ENCODE data around the gene NEDD1. TPM values are rescaled to one million over a fixed set of nuclear protein-coding genes. Genes with fewer than 3 reads are reported as not detected.

The NEDD1 gene
- total RNA-seq, 1 experiment from 2014 or later, result 17.2 TPM

- Histone ChIP-seq H3K18ac (ENCODE audit: insufficient read length, low read depth, low read length) (no peak overlapping the region), H3K23me2 (ENCODE audit: insufficient read length, low read depth, low read length, poor library complexity, severe bottlenecking) (no peaks in the 10 kb centered on the region), H3K14ac (ENCODE audit: insufficient read depth, low read length) (no peak overlapping the region), H3K27me3 (ENCODE audit: insufficient read depth, low read length) (no peaks in the 10 kb centered on the region), H4K5ac (ENCODE audit: insufficient read length, low read depth, low read length) (no peak overlapping the region), H4K8ac (replicated peaks; ENCODE audit: insufficient read length, low read depth, low read length) (no peak overlapping the region), H3K4me1 (ENCODE audit: insufficient read depth, low read length) (no peaks in the 10 kb centered on the region), H3K9me3 (ENCODE audit: control insufficient read depth, low read depth, low read length) (no peaks in the 10 kb centered on the region), H2BK12ac (ENCODE audit: insufficient read length, low read depth, low read length) (no peak overlapping the region), H2BK120ac (ENCODE audit: low read depth, low read length, poor library complexity, severe bottlenecking) (no peak overlapping the region), H2BK5ac (ENCODE audit: insufficient read length, low read length) (no peak overlapping the region), H2BK15ac (ENCODE audit: low read depth, low read length) (no peak overlapping the region), H3K9ac (ENCODE audit: extremely low read depth, insufficient read length, low read length) (no peak overlapping the region), H2BK20ac (ENCODE audit: low read depth, low read length, poor library complexity, severe bottlenecking) (no peak overlapping the region), H3K79me1 (ENCODE audit: insufficient read depth, low read depth, low read length, poor library complexity, severe bottlenecking) (no peaks in the 10 kb centered on the region), H2AFZ (ENCODE audit: low read length) (no peak overlapping the region), H3K4me2 (ENCODE audit: insufficient read depth, insufficient read length, low read length) (no peak overlapping the region), H4K91ac (ENCODE audit: insufficient read length, low read depth, low read length) (no peak overlapping the region), H3K56ac (ENCODE audit: insufficient read length, low read depth, low read length) (no peak overlapping the region), H4K20me1 (ENCODE audit: control insufficient read depth, insufficient read depth, insufficient read length) (no peaks in the 10 kb centered on the region), H3K23ac (ENCODE audit: insufficient read length, low read depth, low read length) (no peak overlapping the region), H3K27ac (ENCODE audit: insufficient read length, low read depth, low read length) (no peak overlapping the region), H2AK5ac (ENCODE audit: insufficient read length, low read length) (no peak overlapping the region), H3K79me2 (ENCODE audit: insufficient read depth, low read length) (no peaks in the 10 kb centered on the region), H3K4ac (ENCODE audit: low read depth, low read length) (no peak overlapping the region), H3T11ph (ENCODE audit: low read length) (no peak overlapping the region)
- Mint-ChIP-seq H3K36me3 (ENCODE audit: insufficient read depth in 1 of 3, low read depth in 3 of 3) (no peaks in the 10 kb centered on the region), H3K27me3 (ENCODE audit: low read depth) (no peaks in the 10 kb centered on the region), H3K9me3 (no peaks in the 10 kb centered on the region), H3K4me1 (peaks cover 7 to 8% of the 10 kb centered on the region in 2 experiments), H3K4me3 (no peak overlapping the region), H3K27ac (no peak overlapping the region)
- TF ChIP-seq, protein P1, sequence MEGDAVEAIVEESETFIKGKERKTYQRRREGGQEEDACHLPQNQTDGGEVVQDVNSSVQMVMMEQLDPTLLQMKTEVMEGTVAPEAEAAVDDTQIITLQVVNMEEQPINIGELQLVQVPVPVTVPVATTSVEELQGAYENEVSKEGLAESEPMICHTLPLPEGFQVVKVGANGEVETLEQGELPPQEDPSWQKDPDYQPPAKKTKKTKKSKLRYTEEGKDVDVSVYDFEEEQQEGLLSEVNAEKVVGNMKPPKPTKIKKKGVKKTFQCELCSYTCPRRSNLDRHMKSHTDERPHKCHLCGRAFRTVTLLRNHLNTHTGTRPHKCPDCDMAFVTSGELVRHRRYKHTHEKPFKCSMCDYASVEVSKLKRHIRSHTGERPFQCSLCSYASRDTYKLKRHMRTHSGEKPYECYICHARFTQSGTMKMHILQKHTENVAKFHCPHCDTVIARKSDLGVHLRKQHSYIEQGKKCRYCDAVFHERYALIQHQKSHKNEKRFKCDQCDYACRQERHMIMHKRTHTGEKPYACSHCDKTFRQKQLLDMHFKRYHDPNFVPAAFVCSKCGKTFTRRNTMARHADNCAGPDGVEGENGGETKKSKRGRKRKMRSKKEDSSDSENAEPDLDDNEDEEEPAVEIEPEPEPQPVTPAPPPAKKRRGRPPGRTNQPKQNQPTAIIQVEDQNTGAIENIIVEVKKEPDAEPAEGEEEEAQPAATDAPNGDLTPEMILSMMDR (conservative IDR thresholded peaks at IDR 0.05), result no peak
- WGBS (ENCODE audit: extremely low coverage, insufficient read length, low lambda C conversion rate), result no CpG with 5 or more reads among the region's 4 CpGs
- DNase-seq, result no peak
These were observed 40.1 kb upstream of the NEDD1 start for GRCh38 chr12:96866801-96867590.

All from H9 (cell line).